ENCODE results near the gene SLC12A1.
"Not testable (repeated sequence)": the region's sequence is repeated elsewhere in the genome, so short reads cannot be mapped to it uniquely, and the experiment has no call there.

Gene SLC12A1

GRCh38 chr15:48315041-48315440 is 108.9 kb downstream of the SLC12A1 start:
- DNase-seq, result no peak

- no peak for DNase-seq
Observed at GRCh38 chr15:48317221-48317620, 111.1 kb downstream of the SLC12A1 start.

DNA sequence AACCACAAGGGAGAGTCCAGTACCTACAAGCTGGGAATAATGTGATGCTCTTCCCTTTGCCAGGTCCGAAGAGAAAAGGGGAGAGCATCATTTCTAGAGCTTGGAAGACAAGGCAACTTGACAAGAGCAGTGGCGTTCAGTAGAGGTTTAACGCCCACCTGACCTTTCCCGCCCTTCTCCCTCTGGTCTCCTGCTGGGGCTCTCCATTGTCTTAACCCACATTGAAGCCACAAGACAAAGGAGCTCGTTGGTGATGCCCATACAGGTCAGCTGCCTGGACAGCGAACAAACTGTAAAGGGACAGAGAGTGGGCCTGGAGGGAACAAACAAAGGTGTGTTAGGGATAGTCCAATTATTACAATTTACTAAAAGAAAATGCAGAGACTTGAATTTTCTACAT is 112.0 kb downstream of the SLC12A1 start:
- DNase-seq, result no peak

GRCh38 chr15:48323294-48323693 is 117.2 kb downstream of the SLC12A1 start:
- DNase-seq, result no peak

GRCh38 chr15:48324949-48325348 is 118.8 kb downstream of the SLC12A1 start:
- DNase-seq, result no peak

DNA sequence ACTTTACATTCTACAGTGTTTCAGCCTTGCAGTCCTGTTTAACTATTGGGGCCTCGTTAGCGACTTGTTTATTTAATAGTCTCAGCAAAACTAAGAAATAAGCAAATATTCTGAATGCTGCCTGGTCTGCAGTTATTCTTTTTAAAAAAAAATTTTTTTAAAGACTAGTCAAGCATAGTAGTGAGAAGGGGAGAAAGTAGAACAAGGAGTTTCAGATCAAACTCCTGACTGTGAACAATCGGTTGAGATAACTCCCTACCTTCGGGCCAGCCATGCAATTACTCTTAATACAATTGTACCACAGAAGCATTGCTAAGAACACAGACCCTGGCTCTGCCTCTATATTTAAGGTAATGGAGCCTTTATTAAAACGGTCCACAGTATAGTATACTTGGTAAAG is 119.3 kb downstream of the SLC12A1 start:
- no peak for DNase-seq

GRCh38 chr15:48326180-48326579 is 120.1 kb downstream of the SLC12A1 start:
- DNase-seq, result not testable (repeated sequence)

GRCh38 chr15:48330105-48330785 is 124.1 kb downstream of the SLC12A1 start:
- no peak for DNase-seq

- peak; percentile 82 for DNase-seq
Observed at GRCh38 chr15:48330855-48331795, 125.0 kb downstream of the SLC12A1 start, which contains the start of gene DUT. TSS of gene DUT (plus strand) at chr15:48331429. CDS start at chr15:48331516, 87 bp downstream.

- DNase-seq, result peak; percentile 69
Observed at GRCh38 chr15:48331796-48332641, 125.9 kb downstream of the SLC12A1 start.

- DNase-seq, result no peak
Observed at GRCh38 chr15:48332642-48333034, 126.5 kb downstream of the SLC12A1 start.

DNA sequence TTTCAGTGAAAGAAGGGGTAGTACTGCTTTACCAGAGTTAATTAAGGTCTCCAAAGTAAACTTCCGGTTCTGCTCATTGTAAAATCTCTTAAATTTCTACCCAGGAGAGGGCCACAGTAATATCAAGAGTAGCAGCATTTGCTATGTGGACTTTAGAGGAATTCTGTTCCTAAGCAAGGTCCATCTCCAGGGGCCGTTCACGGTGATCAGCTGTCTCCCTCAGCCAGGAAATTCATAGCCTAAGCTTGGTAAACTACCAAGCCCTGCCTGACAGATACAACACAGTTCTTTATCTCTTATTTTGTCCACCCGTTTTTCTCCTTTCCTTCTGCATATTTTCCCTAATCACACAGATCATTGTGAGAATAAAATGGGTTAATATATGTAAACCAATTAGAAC is 127.4 kb downstream of the SLC12A1 start:
- DNase-seq, result no peak

GRCh38 chr15:48334260-48334659 is 128.2 kb downstream of the SLC12A1 start:
- no peak for DNase-seq

DNA sequence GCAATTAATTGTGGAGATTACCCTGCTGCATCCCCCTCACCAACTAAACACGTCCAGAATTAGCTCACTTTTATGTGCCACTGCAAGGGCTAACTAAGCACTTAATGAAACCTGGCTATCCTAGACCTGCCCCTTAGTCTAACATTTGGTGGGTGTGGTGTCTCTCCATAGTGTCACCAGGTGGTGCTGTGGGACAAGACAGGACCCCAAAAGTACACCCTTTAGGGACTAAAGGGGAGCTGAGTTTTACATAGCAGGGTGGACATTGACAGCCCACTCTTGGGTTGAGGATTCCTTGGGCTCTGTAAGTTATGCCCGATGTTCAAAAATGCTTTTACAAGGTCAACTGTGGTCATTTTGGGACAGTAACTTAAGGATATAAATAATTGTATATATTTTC is 130.8 kb downstream of the SLC12A1 start:
- no peak for DNase-seq

GRCh38 chr15:48337607-48338006 is 131.5 kb downstream of the SLC12A1 start:
- no peak for DNase-seq

- no peak for DNase-seq
Observed at GRCh38 chr15:48340111-48340510, 134.0 kb downstream of the SLC12A1 start.

GRCh38 chr15:48343865-48344264 is 137.8 kb downstream of the SLC12A1 start:
- DNase-seq, result no peak

DNA sequence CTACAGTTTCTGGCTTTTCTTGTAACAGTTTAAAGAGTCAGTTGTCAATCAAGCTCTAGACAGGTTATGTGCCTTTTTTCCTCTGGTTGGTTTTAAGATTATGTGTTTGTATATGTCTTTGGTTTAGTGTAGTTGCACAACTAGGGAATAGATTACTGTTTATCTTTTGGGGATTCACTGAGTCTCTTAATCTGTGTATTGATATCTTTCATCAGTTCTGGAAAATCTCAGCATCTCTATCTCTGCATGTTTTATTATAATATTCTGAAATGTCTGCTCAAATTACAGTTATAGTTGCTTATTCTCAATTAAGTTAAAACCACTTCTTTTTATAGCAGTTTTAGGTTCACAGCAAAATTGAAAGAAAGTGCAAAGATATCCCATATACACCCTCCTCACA is 139.4 kb downstream of the SLC12A1 start:
- no peak for DNase-seq

DNA sequence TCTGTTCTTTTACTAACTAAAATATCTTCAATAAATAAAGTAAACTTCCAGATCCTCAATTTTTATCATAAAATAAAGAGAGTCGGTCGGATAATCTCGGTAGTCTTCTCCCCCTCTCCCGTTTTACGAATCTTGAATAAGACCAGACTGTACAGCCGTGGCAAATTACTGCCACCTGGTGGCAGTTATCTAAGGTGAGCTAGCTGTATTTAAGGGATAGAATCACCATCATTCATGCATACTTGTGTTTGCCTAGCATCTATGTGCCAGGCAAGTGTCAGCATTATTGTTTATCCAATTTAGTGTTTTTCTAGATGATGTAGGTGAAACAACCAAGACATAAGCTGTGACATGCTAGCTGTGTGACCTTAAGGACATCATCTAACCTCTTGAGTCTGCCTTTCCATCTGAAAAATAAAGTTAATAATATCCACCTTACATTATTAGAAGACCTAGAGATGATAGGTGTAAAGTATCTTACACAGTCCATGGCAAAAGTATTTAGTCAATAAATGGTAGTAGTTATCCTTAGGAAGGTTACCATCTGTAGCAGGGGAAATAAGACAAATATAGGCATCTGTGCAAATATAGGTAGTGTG is 146.5 kb downstream of the SLC12A1 start:
- peak; percentile 34 for DNase-seq

Measured in activated CD4-positive, CD25-positive, alpha-beta regulatory T cell treated with anti-CD3 and anti-CD28 coated beads, Interleukin-2, amount 50 U/mL, for 72 hours (primary cell).